ENCODE measurements around the gene NOA1. TPM values are rescaled to one million over a fixed set of nuclear protein-coding genes. Genes with fewer than 3 reads are reported as not detected.
A peak's percentile ranks its signal among the peaks of the same experiment; 100 is the strongest.

The NOA1 gene
- total and polyA plus RNA-seq, 2 experiments from 2014 or later: 10.1 to 18.2 TPM

DNA sequence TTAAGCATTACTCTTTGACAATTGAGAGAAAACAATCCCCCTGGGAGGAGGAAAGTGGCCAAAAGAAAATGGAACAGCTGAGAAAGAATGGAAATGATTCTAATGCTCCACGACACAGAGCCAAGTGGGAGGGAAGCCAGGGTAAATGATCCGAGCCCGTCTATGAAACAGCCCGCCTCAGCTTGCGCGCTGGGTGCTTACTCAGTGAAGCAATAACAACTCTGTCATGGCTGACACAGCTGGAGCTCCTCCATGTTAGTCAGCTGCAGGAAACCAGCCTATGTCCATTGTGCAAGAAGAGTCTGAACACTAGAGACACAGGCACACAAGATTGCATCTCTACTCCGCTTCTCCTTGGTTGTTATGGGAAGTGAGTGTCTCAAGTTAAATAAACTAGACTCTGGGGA lies 19.3 kb downstream of the NOA1 start:
- Histone ChIP-seq H3K4me1 (ENCODE audit: insufficient read depth) (no peaks in the 10 kb centered on the region), H3K27me3 (no peaks in the 10 kb centered on the region), H3K9me2 (replicated peaks; ENCODE audit: insufficient read depth) (no peaks in the 10 kb centered on the region), H3K36me3 (replicated peaks; ENCODE audit: insufficient read depth, low read depth) (no peaks in the 10 kb centered on the region), H3K4me2 (no peak overlapping the region), H3K9me3 (ENCODE audit: low read depth) (no peaks in the 10 kb centered on the region), H2AFZ (no peak overlapping the region), H3K27ac (peak overlapping the region; percentile 27), H3K4me3 (no peak overlapping the region), H4K20me1 (ENCODE audit: insufficient read depth, poor library complexity, severe bottlenecking) (no peaks in the 10 kb centered on the region), H3K79me2 (no peaks in the 10 kb centered on the region)
- DNase-seq (ENCODE audit: low spot score): peak; percentile 53
- TF ChIP-seq, protein P1, sequence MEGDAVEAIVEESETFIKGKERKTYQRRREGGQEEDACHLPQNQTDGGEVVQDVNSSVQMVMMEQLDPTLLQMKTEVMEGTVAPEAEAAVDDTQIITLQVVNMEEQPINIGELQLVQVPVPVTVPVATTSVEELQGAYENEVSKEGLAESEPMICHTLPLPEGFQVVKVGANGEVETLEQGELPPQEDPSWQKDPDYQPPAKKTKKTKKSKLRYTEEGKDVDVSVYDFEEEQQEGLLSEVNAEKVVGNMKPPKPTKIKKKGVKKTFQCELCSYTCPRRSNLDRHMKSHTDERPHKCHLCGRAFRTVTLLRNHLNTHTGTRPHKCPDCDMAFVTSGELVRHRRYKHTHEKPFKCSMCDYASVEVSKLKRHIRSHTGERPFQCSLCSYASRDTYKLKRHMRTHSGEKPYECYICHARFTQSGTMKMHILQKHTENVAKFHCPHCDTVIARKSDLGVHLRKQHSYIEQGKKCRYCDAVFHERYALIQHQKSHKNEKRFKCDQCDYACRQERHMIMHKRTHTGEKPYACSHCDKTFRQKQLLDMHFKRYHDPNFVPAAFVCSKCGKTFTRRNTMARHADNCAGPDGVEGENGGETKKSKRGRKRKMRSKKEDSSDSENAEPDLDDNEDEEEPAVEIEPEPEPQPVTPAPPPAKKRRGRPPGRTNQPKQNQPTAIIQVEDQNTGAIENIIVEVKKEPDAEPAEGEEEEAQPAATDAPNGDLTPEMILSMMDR (IDR thresholded peaks at IDR 0.05; ENCODE audit: poor library complexity): no peak
- TF ChIP-seq EZH2 (IDR thresholded peaks at IDR 0.05; ENCODE audit: borderline replicate concordance) (no peak), EZH2phosphoT487 (IDR thresholded peaks at IDR 0.05; ENCODE audit: low read depth, severe bottlenecking, unreplicated experiment) (no peak)
- 68% methylated on average over 7 of the region's 7 CpGs for WGBS (ENCODE audit: low lambda C conversion rate, missing lambda C conversion rate)

DNA sequence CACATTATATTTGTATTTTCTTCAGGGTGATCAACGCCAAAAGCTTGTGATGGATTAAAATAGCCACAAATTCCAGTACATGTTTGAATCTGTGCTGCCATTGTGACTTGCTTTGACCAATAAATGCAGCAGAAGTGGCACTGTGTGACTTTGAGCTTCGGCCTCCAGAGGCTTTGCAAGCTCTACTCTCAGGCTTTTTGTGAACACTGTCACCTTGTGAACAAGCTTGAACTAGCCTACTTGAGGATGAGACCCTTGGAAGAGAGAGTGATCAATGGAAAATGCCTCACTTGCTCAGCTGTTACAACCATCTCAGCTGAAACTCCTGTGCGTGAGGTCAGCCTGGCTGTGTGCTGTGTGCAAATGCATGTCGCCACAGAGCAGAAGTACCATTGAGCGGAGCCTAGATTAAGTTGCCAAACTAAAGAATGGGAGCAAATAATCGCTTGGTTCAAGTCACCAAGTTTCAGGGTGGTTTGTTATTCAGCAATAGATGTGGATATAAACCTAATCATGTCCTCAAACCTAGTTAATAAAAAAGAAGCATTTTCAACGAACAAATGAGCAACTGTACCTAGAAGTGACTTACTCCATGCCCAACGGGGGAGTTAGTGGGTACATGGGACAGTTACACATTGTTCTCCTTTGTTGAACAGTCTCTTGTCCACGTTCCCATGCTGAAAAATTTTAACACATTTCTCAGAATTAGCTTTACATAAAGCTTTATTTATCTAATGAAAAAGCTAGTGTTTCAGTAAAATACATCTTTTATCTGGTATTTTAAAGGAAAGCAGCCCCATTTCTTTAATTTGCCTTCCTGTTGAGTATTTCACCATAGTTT lies 23.5 kb downstream of the NOA1 start:
- Histone ChIP-seq H3K79me2 (no peaks in the 10 kb centered on the region), H3K4me1 (ENCODE audit: insufficient read depth) (no peaks in the 10 kb centered on the region), H3K27me3 (no peaks in the 10 kb centered on the region), H3K9me3 (ENCODE audit: low read depth) (no peaks in the 10 kb centered on the region), H3K4me2 (no peak overlapping the region), H3K27ac (no peak overlapping the region), H4K20me1 (ENCODE audit: insufficient read depth, poor library complexity, severe bottlenecking) (no peaks in the 10 kb centered on the region), H3K9me2 (replicated peaks; ENCODE audit: insufficient read depth) (no peaks in the 10 kb centered on the region), H3K36me3 (replicated peaks; ENCODE audit: insufficient read depth, low read depth) (no peaks in the 10 kb centered on the region), H2AFZ (no peak overlapping the region), H3K4me3 (no peak overlapping the region)
- DNase-seq (ENCODE audit: low spot score): no peak
- WGBS (ENCODE audit: low lambda C conversion rate, missing lambda C conversion rate): 92% methylated on average over 9 of the region's 9 CpGs
- TF ChIP-seq EZH2phosphoT487 (IDR thresholded peaks at IDR 0.05; ENCODE audit: low read depth, severe bottlenecking, unreplicated experiment) (no peak), EZH2 (IDR thresholded peaks at IDR 0.05; ENCODE audit: borderline replicate concordance) (no peak)
- TF ChIP-seq, protein P1 (IDR thresholded peaks at IDR 0.05; ENCODE audit: poor library complexity): no peak

DNA sequence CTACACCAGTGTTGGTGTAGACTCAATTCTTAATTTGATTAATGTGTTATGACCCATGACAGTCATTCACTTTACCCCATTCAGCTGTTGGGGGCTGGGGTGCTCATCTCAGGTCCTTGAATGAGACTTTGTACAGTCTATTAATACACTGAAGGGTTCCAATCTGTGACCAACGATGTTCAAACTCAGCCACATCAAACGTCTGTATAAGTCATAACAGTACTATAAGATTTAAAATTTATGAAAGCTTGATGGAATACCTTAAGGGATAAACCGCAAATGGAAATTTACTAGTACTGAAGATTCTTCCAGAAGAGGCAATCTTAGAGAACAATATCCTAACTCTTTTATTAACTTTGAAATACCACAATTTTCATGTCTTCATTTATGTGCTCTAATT lies 36.0 kb downstream of the NOA1 start:
- TF ChIP-seq EZH2phosphoT487 (IDR thresholded peaks at IDR 0.05; ENCODE audit: low read depth, severe bottlenecking, unreplicated experiment): no peak
- TF ChIP-seq EZH2 (IDR thresholded peaks at IDR 0.05; ENCODE audit: borderline replicate concordance): no peak
- TF ChIP-seq, protein P1 (IDR thresholded peaks at IDR 0.05; ENCODE audit: poor library complexity): no peak
- no peaks in the 10 kb centered on the region for H3K79me2 ChIP-seq
- no peak for DNase-seq (ENCODE audit: low spot score)
- H3K27ac ChIP-seq: no peak overlapping the region
- H3K4me2 ChIP-seq: no peak overlapping the region
- H3K4me1 ChIP-seq (ENCODE audit: insufficient read depth): no peaks in the 10 kb centered on the region
- H4K20me1 ChIP-seq (ENCODE audit: insufficient read depth, poor library complexity, severe bottlenecking): no peaks in the 10 kb centered on the region
- no peaks in the 10 kb centered on the region for H3K36me3 ChIP-seq (replicated peaks; ENCODE audit: insufficient read depth, low read depth)
- no peaks in the 10 kb centered on the region for H3K27me3 ChIP-seq
- WGBS (ENCODE audit: low lambda C conversion rate, missing lambda C conversion rate): 95% methylated on average over 3 of the region's 3 CpGs
- no peak overlapping the region for H2AFZ ChIP-seq
- no peaks in the 10 kb centered on the region for H3K9me3 ChIP-seq (ENCODE audit: low read depth)
- H3K4me3 ChIP-seq: no peak overlapping the region
- H3K9me2 ChIP-seq (replicated peaks; ENCODE audit: insufficient read depth): no peaks in the 10 kb centered on the region

Measured in hepatocyte (in vitro differentiated cells).